GM19463 (cell line): Measurements from ENCODE around the gene MRPS14.
"Not testable (repeated sequence)": the region's sequence is repeated elsewhere in the genome, so short reads cannot be mapped to it uniquely, and the experiment has no call there.

Experiments used
- ATAC-seq: cut with Tn5 transposase; IDR thresholded peaks from one replicate; pipeline ENCODE4 v1.9.1; 2021; ENCODE audit warnings: mild to moderate bottlenecking, moderate library complexity; ENCODE audit not compliant: unreplicated experiment

Gene MRPS14

DNA sequence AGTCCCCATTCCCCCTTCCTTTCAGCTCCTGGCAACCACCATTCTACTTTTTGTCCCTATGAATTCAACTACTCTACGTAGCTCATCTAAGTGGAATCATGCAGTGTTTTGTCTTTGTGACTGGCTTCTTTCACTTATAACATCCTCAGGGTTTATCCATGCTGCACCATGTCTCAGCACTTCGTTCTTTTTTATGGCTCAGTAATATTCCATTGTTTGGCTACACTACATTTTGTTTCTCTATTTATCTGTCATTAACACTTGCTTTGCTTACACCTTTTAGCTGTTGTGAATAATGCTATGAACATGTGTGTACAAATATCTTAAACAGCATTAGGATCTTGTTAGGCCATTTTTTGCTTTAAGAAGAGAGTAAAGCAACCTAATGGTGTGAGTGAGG lies 1.5 kb upstream of the MRPS14 start:
- ATAC-seq = no peak

DNA sequence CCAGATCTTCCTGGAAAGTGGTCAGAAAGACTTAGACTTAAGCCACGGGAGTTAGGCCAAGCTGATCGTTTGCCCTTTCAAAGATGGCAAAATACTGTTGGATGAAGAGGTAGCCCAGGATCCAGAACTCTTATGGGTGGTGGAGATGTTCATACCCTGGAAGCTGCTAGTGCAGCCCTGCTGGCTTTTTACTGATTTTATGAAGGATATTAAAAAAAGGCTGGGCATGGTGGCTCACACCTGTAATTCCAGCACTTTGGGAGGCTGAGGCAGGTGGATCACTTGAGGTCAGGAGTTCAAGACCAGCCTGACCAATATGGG lies 657 bp upstream of the MRPS14 start:
- ATAC-seq = not testable (repeated sequence)

DNA sequence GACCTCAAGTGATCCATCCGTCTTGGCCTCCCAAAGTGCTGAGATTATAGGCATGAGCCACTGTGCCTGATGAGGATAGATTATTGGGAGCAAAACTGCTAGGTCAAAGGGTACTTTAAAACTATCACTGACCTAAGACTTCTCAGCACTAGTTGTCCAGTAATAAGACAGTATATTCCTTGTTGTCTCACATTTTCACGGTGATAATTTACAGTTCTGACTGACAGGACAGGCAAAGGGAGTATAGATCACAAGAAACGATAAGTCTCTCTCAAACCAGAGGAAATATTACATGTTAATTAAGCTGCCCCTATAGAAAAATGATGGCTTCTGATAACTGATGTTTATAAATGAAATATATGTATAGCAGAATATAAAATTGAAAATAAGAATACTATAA lies 3.7 kb downstream of the MRPS14 start:
- no peak for ATAC-seq

DNA sequence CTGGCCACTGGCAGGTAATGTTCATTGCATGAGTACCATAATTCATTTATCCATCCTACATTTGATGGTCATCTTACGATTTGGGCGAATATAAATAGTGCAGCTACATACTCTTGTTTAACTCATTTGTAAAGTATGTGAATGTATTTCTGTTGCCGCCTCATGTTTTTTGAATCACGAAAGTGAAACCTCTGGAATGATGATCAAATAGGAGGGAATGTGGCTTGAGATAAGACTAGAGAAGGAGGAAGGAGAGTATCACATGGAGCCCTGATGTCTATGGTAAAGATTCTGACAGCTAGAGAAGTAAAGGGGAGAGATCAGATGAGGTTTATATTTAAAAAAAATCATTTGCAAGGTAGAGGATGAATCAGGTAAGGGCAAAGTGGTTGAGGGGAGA lies 8.0 kb downstream of the MRPS14 start:
- no peak for ATAC-seq

GRCh38 chr1:175013445-175013844 lies 9.8 kb downstream of the MRPS14 start:
- ATAC-seq = no peak

- ATAC-seq = no peak
Measured at GRCh38 chr1:175009532-175009931, 13.7 kb downstream of the MRPS14 start.

DNA sequence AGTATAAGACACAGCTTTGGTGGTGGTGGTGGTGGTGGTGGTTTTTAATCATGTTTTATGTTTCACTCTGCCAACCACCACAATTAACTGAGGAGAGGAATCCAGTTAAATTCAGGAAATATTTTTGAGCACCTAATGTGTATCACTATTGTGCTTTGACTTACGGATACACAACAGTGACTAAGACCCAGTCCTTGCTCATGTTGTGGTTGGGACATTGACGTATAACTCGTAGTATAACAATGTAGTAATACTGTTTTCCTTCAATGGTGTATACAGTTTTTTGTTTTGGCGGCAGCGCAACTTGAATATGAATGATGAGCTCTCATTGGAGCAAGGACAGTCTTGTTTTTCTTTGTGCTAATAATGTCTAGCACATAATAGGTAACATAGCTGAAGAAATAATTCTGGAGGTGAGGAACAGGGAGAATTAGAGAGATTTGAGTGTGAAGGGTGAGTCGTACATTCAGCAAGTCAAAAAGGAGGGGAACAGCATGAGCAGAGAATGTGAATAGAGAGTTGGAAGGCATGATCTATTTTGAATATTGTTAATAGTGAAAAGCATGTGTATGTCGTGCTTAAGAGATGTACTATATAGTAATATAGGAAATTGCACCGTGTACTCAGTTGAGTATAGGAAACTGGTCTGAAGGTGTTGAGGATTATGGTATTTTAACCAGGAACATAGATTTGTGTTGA lies 18.0 kb downstream of the MRPS14 start:
- no peak for ATAC-seq

DNA sequence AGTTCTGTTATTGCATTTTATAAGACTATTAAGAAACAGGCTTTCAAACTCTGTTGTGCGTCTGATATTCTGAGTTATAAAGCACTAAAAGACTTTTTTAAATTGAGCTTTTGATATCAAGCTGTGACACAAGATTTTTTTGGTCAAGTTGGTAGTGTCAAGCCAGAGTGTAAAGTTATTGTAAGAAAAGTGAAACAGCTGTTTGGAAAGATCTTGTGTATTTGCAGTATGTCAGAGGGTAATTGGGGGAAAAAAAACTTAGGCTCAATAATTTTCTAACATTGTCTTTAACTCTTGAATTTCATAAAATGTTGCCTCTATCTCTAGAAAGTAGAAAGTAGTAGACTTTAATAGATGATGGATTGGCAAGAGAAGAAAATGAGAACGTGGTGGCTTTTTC lies 19.7 kb downstream of the MRPS14 start:
- ATAC-seq = no peak

DNA sequence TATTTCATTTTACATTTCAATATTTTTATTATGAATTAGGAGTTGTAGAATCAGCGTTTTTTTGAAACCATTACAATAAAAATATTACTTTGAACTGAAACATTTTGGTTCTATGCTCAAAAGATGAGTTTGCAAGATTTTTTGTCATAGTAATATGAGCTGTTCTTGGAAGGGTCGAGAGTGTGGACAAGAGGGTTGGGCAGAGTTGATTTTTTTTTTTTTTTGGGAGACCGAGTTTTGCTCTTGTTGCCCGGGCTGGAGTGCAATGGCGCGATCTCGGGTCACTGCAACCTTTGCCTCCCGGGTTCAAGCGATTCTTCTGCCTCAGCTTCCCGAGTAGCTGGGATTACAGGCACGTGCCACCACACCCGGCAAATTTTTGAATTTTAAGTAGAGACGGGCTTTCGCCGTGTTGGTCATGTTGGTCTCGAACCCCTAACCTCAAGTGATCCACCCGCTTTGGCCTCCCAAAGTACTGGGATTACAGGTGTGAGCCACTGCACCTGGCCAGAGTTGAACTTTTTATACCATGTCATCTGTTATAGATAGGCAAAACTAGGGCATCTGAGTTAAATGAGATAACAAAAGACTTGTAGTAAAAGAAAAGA lies 20.2 kb downstream of the MRPS14 start:
- ATAC-seq = no peak

DNA sequence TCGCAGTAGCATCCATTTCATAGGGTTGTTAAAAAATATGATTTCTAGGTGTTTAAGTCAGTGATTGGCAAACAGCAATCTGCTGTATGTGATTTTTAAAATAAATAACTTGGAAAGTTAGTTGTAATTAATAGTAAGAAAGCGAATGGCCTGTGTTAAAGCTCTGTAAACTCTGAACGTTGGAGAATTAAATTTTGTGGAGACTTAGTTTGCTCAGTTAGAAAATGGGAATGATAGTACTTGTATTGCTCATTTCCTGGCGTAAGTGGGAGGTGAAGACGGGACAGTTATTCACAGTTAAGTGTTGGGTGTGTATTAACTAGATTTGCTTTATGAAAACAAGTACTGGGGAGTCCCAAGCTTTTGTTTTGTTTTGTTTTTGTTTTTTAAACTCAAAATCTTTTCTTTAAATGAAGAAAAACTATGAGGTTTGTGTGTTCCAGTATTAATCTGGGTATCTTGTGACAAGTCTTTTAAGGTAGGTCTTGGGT lies 22.5 kb downstream of the MRPS14 start:
- no peak for ATAC-seq

DNA sequence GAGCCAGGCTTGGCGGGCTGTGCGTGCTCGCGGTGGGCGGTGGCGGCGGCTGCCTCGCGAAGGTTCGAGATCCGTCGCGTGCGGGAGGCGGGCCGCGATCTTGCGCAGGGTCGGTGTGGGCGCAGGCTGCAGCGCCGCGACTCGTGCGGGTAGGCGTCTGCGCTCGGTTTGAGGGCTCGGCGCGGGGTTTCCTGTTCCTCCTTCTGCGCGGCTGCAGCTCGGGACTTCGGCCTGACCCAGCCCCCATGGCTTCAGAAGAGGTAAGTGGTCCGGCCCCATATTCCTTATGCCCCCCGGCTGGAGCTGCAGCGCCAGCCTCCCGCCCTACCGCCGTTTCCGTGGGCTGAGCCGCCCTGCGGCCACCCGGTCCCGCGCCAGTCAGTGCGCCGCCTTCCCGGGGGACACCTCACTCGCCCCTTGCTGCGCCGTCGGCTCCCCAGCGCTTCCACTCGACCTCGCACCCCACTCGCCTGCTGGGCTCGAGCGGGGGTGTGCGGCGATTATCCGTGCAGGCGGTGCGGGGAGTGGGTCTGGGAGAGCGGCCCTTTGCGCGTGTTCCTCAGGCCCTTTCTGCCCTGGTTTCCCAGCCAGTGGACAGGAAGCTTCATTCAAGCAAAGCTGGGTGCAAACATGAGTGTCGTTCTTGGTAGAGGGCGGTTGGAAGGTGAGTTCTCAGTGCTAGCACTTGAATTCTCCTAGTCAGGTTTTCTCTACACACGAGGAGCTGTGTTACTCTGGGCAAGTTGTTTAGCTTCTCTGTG lies 23.1 kb downstream of the MRPS14 start, which contains the start of gene CACYBP:
Gene CACYBP (plus strand): TSS at position 12 of the 761 bp plus-strand sequence. CDS start 234 bp downstream, at position 246.
- ATAC-seq = peak; percentile 1

DNA sequence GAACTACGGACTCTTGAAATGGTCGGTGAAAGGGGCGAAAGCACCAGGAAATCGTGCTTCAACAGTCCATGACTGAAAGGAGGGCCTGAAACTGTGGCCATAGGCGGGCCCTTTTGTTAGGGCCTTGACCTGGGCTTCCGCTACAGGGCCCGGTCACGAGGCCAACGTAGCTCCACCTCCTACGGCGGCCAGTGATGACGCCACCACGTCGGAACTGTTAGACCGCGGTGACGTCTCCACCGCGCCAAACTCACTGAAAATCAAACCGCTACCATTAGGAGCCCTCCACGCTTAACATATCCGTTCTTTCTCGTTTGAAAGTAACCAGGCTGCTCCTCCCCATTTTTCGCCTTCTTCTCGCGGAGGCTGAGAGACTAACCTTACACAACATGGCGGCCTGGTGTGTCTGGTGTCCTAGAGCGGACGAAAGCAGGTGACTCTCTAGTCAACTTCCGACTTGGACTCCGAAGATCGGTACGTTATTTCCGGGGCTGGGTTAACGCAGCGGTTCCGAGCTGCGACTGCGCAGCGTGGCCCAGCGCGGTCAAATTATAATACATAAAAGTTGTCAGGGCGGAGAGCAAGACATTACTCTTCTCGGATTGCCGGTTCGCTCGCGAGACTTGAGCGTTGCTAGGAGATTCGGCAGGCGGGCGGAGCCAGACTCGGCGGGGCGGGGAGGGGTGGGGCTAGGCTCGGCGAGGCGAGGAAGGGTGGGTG lies 23.8 kb downstream of the MRPS14 start:
- ATAC-seq = peak; percentile 76

DNA sequence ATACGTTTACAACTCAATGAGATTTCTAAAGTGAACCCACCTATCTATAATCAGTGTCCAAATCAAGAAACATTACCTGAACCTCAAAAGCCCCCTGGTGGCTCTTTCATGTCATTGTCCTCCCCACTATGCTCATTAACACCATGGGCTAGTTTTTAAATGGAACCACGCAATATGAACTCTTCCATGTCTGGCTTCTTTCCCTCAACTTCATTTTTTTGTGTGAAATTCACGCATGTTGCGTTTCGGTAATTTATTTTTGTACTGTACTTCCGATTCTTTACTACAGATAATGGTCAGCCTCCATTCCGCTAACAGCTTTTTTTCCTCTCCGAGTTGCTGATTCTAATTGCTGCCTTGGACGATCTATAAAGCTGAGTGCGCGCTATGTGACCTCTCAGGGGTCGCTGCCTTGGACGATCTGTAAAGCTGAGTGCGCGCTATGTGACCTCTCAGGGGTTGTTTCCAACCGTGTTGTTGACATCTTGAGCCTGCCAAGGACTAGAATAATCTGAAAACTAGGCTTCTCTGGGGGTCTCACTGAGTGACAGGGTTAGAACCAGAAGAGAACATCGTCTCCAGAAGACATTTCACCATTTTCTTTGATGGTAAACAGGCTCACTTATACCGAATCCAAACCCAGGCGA lies 24.5 kb downstream of the MRPS14 start:
- ATAC-seq = no peak

GRCh38 chr1:174997041-174997440 lies 26.2 kb downstream of the MRPS14 start:
- ATAC-seq = no peak

- ATAC-seq = no peak
Measured at GRCh38 chr1:174996476-174996875, 26.7 kb downstream of the MRPS14 start.

GRCh38 chr1:174995916-174996315 lies 27.3 kb downstream of the MRPS14 start:
- no peak for ATAC-seq

- ATAC-seq = no peak
Measured at GRCh38 chr1:174995121-174995520, 28.1 kb downstream of the MRPS14 start.

- no peak for ATAC-seq
Measured at GRCh38 chr1:174991473-174991872, 31.8 kb downstream of the MRPS14 start.

DNA sequence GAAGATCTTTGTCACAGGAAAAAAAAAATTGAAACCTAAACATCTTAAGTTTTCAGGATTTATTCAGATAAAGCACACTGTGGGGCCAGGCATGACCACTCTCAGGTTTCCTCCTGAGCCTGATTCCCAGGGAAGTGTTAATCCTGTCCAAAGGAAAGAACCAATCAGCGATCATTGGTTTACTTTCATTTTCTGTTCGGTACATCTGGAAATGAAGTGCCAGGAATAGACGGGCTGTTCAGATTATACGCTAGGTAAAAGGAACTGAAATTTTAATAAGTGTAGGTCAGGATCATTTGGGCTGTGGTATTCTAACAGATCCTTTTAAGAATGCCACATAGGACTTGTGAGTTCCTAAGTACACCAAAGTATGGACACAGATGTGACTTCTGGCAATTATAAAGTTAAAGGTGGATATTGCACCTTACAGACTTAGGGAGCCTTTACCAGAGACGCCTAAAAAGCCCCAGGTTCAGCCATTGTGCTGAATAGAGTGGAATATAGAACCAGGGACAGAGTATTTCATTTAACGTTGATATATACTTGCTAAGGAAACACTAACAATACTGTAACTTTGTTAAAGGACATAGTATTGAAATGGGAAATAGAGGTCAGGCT lies 32.7 kb downstream of the MRPS14 start:
- ATAC-seq = no peak

DNA sequence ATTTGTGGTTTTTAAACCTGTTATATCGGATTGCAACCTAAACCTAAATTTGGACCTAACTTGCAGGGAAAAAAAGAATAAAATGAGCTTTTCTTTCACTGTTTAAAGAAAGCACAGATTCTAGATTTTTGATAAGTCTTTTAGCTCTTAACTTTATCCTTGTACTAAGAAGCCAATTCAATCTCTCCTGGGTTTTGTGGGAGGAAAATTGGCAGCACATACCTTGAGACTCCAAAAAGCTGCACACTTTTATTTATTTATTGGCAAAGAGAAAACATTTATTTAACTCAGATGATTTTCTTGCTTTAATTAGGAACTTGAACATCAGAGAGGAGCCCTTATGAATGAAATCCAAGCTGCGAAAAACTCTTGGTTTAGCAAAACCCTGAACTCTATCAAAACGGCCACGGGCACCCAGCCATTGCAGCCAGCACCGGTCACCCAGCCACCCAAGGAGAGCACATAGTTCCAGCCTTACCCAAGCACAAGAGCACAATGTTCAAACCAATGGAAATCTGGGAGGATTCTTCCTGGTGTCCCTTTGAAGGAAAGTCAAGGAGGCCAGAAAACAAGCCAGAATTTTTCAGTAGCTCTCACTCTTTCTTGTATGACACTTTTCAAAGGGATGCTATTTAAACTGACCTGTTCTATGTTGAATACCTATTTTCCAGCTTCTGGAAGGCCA lies 33.5 kb downstream of the MRPS14 start:
- ATAC-seq = no peak
